ENCODE data around the gene CDNF.

DNA sequence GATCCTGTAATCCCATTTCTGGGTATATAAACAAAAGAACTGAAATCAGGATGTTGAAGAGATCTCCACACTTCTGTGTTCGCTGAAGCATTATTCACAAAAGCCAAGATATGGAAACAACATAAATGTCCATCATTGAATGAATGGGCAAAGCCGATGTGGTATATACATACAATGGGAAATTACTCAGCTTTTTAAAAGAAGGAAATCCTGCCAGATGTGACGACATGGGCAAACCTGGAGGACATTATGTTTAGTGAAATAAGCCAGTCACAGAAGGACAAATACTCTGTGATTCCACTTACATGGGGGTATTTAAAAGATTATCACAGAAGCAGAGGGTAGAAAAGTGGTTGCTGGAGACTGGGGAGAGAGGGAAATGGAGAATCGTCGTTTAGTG, 39.2 kb downstream of the CDNF start:
- TF ChIP-seq POLR2A (IDR thresholded peaks at IDR 0.05; ENCODE audit: low read length) (no peak), GATA1 (IDR thresholded peaks at IDR 0.05; ENCODE audit: low read depth, low read length) (no peak)
